HG02970 (cell line): Measurements from ENCODE around the gene CNNM3.

Experiments used
- ATAC-seq: cut with Tn5 transposase; IDR thresholded peaks from one replicate; pipeline ENCODE4 v1.9.1; 2021; ENCODE audit warnings: mild to moderate bottlenecking, moderate library complexity, moderate number of reproducible peaks; ENCODE audit not compliant: unreplicated experiment, low FRiP score

The CNNM3 gene

DNA sequence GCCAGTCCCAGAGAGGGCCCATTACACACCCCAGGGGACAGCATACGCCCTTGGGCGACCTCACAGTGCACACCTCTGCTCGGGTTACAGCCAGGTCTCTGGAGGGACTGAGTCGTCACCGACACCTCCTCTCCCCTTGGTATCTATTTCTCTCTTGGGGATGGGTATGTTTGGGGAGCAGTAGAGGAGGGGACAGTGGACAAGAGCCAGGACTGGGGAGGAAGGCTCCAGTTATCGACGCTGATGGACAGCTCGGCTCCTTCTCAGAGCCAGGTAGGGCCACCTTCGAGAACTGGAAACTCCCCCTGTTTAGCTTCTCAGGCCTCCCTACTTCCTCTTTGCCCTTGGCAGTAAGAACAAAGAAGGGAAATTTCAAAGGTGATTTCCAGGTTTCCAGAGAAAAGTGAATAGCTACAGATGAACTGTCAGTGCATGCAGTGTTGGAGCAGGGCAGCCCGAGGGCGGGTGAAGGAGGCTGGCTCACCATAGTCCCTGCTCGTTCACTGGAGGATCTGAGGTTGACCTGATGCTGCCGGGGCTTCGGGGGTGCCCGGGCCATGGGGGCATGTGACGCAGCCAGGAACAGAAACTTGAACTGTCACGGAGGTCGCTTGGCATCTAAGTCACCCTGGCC is 58.2 kb downstream of the CNNM3 start:
- no peak for ATAC-seq

DNA sequence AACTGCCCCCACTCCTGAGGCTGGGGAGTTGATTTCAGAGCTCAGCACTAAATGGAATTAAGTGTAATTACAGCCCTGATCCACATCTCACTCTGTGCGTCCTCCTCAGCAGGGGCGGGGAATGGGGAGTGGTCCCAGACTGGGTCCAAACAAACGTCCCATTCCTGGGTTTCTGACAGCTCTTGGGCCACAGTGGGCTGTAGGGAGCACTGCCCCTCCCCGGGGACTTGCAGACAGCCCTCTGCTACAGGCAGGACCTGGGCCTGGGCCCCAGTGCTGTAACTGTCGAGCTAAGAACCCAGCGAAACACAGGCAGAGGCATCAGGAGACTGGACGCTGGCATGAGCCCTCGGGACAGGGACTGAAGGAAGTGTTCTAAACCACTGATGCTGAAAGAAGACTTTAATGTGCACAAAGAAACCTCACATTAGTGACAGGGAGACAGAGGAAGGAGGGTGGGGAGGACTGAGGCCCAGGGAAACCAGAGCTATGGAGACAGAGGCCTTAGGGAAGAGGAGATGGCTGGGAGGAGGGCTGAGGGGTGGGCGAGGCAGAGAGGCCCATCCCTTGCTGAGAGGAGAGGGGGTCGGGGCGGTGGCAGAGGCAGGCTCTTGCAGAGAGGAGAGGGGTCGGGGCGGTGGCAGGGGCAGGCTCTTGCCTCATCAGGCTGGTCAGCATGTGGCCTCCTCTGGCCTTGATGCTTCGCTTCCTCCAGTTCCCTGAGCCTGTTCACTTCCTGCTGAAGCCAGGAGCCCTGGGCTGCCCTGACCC is 59.6 kb downstream of the CNNM3 start:
- ATAC-seq: no peak

DNA sequence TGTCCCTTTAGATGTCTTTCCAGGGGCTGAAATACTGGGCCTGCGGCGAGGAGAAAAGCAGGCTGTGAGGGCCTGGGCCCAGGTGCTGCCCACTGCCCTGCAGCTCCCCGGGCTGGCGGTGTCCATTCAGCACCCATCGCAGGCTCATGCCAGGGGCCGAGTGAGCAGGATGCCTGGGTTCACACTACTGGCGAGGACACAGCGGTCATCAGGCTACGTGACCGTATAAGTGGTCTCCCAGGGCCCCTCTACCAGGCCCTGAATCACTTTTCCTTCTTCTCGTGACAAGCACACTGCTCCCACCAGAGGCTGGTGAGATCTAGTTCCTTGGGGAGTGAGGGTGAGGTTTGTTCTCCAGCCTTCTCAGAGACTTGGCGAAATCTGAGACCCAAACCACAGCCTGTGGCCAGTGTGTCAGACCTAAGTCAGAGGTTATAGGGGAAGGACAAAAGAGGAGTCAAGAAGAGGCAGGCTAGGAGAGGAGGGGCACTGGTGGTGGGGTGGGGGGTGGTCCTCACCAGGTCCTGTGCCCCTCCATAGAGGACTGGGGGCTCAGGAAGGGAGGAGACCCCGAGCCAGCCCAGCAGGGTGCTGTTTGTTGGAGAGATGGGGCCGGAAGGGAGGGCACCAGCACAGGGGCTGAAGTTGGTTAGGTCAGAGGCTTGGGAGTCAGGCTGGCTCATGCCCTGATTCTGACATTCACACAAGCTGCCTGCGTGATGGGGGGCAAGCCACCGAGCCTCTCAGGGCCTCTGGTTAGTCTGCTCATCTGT is 60.4 kb downstream of the CNNM3 start:
- no peak for ATAC-seq

DNA sequence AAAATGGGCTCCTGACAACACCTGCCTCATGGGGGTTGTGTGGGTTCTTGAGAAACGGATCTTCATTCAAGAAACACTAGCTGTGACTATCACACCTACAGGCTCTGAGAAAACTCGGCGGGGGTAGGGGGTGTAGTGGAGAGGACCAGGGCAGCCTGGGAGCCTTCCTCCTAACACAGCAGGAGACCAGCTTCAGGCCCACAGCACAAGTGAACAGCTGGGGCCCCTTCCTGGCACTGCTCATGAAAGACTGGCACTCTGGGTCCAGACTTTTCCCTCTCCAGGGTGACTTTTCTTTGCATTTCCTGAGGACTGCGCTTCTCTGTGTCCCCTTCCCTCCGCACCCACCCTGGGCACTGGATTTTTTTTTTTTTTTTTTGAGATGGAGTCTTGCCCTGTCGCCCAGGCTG is 61.0 kb downstream of the CNNM3 start:
- no peak for ATAC-seq

DNA sequence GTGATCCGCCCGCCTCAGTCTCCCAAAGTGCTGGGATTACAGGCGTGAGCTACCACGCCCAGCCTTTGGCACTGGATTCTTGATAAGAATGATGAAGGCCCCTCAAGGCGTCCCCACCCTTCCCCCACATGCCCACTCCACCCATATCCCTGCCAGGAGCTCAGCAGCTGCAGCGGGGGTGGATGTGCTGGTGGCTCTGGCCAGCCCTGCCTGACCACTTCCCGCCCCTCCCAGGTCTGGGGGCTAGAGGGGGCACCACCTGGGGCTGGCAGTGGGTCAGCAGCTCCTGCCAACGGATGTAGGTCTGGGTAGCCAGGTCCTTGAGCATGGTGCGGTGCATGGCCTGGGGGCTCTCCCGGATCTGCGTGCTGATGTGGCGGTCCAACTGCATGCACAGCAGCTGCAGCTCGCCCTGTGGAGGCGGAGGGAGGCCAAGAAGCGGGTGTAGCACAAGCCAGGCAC is 61.6 kb downstream of the CNNM3 start:
- no peak for ATAC-seq

DNA sequence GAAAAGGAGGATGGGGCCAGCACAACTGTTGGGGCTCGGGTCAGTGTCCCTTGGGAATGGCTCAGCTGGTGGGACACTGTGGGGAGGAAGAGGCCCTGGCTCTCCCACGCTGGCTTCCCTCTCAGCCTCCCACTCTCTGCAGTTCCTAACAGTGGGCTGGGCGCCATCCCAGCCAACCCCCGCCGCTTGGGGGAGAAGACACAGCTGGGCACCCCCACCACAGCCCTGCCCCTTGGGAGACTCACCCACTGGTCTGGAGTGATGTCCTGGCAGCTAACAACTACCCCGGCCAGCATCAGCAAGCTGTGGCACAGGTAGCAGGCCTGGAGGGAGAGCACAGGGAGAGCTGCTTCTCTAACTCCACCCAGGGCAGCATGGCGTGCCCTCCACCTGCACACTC is 62.1 kb downstream of the CNNM3 start:
- no peak for ATAC-seq

DNA sequence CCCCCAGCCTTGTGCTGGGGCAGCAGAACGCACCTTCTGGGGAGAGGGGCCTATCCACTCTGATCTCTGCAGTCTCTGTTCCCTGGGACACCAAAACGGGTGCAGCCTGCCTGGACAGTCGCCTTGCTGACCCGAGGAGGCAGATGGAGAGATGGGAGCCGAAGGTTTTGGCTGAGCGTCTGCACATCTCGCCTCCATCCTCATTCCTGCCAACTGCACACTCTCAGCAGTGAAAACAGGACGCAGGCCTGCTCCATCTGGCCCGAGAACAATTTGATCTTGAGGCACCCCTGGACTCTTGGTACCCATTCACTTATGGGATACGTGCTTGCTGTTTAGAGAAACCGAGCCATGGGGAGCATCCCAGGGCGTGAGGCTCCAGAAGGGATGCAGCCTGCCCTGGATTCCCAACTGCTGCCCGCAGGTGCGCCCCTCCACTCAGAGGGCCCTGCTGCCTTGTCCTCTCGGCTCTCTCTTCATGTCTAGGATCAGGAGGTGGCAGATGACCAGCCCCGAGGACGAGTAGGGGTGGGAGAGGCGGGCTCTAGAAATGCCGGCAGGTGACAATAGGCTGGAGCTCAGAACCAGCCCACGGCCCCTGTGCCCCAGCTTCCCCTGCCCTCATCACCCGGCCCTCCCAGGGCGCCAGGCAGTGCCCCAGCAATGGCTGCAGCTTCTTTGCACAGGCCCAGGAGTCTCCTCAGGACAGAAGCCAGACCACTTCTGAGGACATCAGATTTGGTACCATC is 62.9 kb downstream of the CNNM3 start:
- ATAC-seq: no peak

DNA sequence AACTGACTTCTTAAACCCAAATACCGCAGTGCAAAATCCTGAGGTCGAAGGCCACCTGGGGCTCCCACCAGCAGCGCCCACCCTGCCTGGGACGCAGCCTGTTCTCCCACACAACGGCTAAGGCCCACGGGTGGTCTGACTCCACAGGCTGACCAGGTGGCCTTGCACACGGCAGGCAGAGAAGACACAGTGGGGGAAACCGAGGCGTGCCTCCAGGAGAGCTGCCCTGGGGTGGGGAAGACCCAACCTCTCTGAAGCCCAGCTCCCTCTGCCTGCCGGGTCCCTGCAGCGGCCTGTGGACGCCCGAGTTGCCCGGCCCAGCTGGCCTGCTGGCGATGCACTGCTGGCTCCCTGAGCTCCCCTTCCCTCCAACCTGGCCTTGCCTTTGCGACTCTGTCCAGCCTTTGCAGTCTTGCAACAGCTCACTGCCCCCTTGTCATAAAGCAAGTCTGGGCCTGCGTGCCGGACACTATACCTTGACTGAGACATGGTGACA is 63.5 kb downstream of the CNNM3 start:
- no peak for ATAC-seq

DNA sequence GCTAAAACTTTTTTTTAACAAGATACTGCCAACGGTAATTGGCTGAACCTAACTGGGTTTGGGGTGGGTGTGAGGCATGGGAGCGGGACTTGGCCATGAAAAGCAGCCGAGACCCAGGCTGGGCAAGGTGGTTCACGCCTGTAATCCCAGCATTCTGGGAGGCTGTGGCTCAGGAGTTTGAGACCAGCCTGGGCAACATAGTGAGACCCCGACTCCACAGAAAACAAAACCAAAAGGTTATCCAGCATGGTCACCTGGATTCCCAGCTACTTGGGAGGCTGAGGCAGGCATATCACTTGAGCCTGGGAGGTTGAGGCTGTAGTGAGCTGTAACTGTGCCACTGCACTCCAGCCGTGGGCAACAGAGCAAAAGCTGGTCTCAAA is 64.8 kb downstream of the CNNM3 start:
- ATAC-seq: no peak

DNA sequence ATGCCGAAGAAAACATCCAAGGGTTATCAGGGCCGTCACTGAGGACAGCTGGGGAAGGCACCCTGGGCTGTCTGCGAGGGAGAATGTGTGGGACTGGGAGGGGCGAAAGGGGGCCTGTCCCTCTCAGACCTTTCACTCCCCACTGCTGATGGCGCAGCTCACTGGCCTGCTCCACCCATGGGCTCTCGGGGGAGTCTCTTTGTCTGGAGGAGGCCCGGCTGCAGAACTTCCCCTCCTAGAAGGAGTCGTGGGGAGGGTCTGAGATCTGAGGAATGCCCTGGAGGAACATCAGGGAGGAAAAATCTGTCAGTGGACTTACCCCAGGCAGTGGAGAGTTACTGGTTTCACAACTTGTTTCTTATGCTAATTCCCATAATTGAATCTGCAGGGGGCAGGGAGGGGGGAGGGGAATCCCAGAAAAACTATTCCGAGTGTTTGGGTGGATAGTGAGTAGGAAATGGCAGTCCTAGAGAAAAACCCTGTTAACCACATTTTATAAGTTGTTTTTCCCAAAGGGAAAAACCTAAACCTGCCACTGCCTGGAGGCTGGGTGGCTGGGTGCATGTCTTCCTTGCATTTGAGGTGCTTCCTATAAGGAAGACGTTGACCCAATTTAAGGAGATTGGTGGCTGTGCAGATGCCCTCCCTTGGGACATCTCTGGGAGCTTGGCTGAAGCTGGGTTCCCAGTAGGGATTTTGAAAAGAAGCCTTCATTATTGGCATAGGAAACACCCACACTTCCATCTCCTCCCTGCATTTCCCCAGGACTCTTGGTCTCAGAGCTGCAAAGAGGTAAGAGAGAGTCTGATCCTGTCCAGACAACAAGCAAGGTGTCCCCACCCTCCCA is 65.5 kb downstream of the CNNM3 start:
- ATAC-seq: no peak

DNA sequence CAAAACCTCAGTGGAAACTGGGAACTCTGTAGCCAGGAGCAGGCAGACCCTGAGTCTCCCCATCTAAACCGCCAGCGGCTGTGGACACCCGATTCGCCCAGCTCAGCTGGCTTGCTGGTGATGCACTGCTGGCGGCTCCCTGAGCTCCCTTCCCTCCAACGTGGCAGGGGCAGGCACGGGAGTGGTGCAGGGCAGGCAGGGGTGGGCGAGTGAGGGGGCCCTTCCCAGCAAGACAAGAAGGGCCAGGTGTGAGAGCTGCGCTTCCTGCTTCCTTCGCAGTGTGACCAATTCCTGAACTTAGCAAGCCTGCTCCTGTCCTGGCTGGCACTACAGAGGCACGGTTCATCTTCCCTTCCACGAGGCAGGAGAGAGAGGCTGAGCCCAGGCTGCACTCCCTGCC is 66.2 kb downstream of the CNNM3 start:
- no peak for ATAC-seq

DNA sequence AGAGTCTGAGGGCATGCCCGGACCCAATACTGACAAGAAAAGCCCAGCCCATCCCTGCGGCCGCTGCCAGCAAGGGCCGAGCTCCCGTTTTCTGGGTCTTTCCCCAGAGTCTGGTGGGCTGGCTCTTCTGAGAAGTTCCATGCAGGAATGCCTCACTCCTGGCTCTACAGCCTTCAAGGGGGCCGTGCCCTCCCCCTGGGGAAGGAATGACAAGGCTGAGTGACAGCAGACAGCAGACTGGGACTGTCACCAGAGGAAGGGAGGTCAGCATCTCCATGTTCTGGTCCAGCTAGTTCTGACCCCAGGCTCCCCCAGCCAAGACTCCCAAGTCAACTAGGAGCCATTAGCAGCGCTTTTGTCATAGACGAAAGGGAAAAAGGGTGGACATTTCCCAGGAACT is 66.8 kb downstream of the CNNM3 start:
- ATAC-seq: no peak

DNA sequence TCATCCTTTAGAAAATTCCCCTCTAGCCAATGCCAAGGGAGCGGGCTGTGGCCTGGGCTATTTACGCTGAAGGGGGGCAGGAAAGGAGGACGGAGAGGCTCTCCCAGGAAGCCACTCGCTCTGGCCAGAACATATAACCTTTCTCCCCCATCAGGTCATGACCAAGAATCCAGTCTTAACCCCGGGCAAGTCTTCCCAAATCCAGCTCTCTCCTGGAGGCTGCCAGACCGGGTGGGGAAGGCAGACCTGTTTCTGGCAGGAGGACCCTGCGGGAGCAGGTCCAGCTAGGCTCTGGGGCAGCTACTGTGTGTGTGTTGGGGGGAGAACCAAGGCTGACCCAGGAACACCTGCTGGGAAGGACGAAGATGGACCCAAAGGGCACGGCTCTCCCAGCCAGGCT is 67.2 kb downstream of the CNNM3 start:
- ATAC-seq: no peak
